Right ventricle myocardium superior (tissue), 1 donor: ENCODE data around the gene HABP2. TPM values are rescaled to one million over a fixed set of nuclear protein-coding genes. Genes with fewer than 3 reads are reported as not detected.

Experiments used
- ATAC-seq: fragments of 200-7000 bp; cut with Tn5 transposase; one replicate; pipeline ENCODE4 v1.9.1; 2020; ENCODE audit warnings: mild to moderate bottlenecking; ENCODE audit not compliant: poor library complexity
- DNase-seq: peaks from one replicate; pipeline ENCODE4 v3.0.0-alpha.2; 2020
- intact Hi-C: fragments of 100-400 bp; cut with DNase I; formaldehyde crosslinking; loops from one replicate; pipeline ENCODE4 v1.11.2; 2022
- total RNA-seq: library from RNA; stranded (reverse); fragmentation: NEBNext Ultra II Directional; extraction: Animal tissue kit (Norgen Biotek cat#: 25700); gene quantifications from one replicate; pipeline ENCODE4 v1.2.1, GENCODE V29; 2021
- donor health status: DM: no; HTN: yes; CAD: no; lungs with severe emphysema.

The HABP2 gene
- total RNA-seq, 1 donor from 2014 or later: 0.24 TPM

DNA sequence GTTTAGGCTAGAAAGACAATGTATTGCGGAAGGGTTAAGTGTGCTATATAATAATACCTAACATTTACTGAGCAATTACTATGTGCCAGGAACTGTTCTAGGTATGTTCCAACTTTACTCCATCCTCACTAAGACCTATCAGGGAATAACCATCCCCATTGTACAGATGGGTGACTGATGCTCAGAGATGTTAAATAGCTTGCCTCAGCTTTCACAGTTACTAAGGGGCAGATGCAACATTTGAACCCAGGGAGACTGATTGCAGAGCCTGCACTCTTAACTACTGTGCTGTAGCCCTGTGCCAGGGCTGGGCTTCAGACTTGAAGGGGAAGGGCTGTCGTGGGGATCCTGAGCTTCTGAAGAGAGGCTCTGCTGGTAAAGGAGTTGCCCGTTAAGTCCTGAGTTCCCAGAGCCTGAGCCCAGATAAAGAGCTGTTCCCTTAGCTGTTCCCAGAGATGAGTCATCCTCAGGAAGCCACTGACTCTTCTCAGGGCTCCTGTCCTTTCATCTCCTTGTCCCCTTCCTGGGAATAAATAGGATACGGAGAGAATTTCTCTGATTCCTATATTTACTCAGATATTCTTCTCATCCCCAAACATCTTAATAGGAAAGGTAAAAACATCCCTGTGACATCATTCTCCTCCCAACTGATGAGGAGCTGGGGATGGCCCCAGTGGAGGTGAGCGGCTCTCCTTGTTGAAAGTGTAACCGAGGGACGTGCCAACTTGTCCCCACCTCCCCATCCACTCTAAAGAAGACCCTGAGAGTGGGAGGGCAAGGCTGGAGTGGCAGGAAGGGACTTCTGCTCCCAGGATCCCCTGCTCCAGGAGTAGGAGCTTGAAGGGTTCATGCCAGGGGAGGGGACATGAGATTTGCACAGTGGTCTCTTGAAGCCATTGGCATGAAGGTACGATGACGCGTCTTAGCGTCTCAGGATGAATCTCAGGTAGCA, 28.0 kb upstream of the HABP2 start:
- intact Hi-C loops: no loop called here
- DNase-seq (no peak), ATAC-seq (no peak)

DNA sequence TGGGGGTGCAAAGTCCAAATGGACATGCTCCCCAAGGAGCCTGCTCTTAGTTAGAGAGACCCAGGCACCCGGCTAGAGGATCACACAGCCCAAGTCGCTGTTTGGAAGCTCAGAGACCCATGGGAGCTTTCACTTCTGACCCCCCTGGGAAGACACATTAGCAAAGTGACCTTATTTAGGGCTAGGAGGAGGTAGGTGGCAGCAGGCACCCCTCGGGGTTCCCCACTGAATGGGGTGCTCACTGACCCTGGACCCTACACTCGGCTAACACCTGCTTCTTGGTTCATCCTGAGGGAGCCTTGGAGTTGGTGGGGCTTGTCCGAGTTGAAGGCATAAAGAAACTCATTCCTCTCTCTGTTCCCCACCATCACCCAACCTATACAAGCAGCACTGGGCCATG, 27.1 kb upstream of the HABP2 start:
- no peak for ATAC-seq
- intact Hi-C loops: no loop called here

DNA sequence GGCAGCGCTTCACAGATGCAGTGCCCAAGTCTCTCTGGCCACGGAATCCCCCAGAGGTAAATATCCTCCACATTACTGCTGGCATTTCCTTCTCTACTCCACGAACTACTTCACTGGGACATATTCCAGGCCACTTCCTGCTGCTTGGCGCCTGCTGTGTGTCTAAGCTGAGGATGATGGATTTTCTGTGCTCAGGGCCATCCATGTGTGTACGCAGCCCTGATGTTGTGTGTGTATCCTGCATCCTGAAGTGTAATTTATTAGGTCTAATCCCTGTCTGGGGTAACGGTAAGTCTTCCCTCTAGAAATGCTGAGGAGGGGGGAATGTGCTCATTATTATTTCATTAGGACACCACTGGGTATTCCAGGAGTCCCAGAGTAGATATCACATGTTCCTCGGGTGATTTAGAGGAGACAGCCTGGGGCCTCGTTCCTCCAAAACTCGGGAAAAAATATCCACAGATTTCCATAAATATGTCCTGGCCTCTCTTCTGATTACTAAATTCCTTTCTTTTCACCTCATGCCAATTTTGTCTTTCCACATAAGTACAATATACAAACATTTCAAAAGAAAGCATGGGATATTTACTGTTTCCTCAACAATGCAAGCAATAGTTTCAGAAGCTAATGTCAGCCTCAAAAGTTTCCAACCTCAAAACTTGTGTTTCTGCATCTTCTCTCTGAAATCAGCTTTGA, 25.5 kb upstream of the HABP2 start:
- no peak for DNase-seq
- ATAC-seq: no peak
- intact Hi-C loops: no loop called here

More for the DNA sequence above, 27.1 kb upstream of the HABP2 start:
- DNase-seq: no peak

DNA sequence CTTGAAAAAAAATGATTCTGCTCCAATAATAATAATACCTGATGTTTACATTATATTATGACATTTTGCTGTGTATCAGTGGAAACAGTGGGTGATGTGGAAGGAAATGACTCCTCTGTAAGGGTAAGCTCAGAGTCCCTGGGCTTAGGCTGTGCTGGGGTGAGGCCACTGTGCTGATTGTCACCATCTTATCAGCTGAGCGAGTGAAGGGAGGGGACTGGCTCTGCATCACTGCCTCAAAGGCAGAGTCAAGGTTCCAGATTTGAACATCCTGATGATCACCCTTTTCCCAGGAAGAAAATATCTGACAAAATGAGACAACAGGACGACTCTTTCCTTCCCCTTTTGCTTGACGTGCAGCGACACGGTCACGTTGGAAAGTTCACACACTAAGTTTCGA, 24.0 kb upstream of the HABP2 start:
- intact Hi-C loops: no loop called here
- DNase-seq (no peak), ATAC-seq (no peak)

DNA sequence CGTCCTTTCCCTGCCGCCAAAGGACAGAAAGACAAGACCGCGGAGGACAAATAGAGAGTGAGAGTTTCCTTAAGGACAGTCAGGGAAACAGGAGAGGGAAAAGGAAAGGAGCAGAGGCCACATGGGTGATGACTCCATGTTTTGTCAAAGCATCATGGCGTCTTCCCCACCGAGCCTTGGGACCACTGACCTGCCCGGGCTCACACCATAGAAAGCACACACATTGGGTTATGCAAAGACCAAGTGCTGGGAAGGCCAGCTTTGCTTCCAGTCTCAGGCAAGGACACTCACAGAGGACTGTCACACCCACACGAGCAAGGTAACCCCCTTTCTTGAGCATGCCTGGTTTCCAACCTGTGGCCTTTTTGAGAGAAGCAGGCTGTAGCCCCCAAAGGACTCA, 23.3 kb upstream of the HABP2 start:
- ATAC-seq: no peak
- intact Hi-C loops: no loop called here

DNA sequence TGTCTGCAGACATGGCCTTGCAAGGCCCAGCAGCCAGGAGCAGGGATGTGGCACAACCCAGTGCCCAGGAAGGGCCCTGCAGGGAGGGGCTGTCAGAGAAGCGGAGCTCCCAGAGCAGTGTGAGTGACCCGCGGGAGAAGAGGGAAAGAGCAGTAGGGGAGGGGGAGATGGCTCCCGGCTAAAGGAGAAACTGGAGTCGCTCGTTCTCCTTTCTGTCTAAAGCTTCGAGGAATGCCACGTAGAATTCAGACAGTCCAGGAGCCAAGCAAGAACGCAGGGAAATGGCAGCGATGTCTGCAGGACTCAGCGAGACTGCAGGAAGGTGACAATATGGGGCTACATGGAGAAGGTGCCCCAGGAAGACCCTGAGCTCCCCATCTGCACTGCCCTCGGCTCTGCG, 22.4 kb upstream of the HABP2 start:
- ATAC-seq (no peak), DNase-seq (no peak)
- intact Hi-C loops: no loop called here

More for the DNA sequence above, 23.3 kb upstream of the HABP2 start:
- DNase-seq: no peak

DNA sequence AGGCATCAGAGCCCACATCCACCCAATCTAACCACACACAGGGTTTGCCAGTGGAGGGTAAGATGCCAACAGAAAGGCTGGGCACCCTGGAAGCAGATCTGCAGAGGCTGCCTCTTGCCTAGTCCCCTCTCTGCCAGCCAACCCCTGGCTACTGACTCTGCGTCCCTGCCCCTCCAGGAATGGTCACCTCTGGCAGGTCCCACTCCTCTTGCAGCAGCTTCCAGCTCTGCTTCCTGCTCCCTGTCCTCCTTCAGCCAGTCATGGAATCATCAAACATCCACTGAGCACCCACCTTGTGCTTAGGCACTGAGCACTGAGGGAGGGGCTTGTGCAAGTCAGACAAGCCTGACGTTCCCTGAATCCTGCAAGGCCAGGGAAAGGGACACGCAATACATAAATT, 20.1 kb upstream of the HABP2 start:
- intact Hi-C loops: no loop called here
- DNase-seq (no peak), ATAC-seq (no peak)

DNA sequence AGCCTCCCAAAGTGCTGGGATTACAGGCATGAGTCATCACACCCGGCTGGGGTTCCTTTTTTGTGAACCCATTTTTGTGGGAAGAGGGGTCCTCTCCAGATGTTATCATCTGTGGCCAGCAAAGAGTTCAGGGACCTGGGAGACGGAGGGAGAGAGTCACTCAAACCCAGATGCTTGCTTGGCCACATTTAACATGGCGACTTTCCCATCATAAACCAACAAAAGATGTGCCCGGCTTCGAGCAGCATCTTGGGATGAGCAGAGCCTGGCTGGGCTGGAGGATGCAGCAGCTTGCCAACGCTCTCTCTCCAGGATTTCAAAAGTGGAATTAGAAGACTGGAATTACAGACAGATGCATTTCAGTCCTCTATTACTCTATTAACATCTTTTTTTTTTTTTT, 19.1 kb upstream of the HABP2 start:
- DNase-seq: no peak
- intact Hi-C loops: no loop called here

DNA sequence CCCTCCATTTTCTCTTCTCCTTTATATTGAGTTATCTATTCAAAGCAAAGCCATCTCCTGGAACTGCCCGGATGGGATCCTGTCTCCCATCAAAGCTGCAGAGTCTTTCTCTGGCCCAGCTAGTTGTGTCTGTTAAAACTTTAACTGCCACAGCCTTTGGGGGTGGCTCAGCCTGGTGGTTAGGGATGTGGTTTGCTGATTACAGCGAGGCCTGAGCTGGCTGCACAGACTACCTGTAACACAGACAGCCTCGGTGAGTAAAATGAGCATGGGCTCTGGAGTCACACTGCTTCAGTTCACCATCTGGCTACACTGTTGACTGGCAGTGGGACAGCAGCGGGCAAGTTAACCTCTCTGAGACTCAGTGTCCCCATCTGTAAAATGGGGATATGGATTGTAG, 18.4 kb upstream of the HABP2 start:
- ATAC-seq: no peak
- intact Hi-C loops: no loop called here
- DNase-seq: no peak

More for the DNA sequence above, 19.1 kb upstream of the HABP2 start:
- no peak for ATAC-seq

DNA sequence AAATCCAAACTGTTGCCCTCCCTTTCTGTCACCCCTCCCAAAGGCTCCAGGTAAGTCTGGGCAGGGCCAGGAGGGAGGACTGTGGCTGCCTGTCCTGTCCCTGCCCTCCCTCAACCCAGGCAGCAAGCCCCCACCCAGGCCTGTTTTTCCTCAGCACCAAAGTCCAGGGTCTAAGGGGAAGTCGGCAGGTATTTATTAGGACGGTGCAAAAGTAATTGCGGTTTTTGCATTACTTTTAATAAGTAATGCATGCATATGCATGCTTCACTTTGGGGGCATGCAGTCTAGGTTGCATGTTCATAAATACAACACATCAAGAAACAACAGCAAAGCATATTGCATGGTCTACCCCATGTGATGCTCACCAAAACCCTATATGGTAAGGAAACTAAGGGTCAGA, 15.2 kb upstream of the HABP2 start:
- ATAC-seq (no peak), DNase-seq (no peak)
- intact Hi-C loops: no loop called here

DNA sequence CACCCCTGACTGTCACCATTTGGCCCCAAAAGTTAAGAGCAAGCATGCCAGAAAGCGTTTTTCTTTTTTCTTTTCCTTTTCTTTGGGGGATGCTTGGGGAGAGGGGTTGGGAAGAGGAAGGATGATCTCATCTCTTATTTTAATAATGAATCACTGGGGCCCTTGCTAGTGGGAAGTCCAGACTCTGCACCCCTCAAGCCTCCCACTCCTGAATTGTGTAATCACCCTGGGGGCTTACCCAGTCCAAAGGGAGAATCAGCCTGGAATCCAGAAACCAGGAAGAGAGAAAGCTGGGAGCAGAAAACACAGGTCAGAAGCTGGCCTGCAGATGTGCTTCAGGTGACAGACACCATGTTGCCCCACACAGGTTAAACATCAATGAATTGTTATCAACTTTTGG, 14.7 kb upstream of the HABP2 start:
- no peak for DNase-seq
- intact Hi-C loops: no loop called here
- no peak for ATAC-seq

DNA sequence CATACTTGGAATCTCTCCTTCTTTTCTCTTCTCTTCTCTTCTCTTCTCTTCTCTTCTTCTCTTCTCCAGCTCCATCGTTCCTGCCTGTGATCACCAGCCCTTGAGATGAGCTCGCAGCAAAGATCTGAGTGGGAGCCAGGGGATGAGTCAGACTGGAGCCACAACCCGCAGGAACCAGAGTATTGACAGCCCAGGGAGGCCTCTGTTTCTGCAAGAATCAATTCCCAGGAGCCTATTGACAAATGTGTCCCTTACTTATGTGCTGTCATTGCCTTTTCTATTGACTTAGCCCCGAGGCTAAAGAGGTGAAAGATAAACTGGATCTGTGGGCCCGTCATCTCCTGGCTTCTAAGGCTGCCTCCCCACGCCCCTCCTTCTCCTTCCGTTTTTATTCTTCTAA, 13.1 kb upstream of the HABP2 start:
- ATAC-seq (no peak), DNase-seq (no peak)
- intact Hi-C loops: no loop called here

DNA sequence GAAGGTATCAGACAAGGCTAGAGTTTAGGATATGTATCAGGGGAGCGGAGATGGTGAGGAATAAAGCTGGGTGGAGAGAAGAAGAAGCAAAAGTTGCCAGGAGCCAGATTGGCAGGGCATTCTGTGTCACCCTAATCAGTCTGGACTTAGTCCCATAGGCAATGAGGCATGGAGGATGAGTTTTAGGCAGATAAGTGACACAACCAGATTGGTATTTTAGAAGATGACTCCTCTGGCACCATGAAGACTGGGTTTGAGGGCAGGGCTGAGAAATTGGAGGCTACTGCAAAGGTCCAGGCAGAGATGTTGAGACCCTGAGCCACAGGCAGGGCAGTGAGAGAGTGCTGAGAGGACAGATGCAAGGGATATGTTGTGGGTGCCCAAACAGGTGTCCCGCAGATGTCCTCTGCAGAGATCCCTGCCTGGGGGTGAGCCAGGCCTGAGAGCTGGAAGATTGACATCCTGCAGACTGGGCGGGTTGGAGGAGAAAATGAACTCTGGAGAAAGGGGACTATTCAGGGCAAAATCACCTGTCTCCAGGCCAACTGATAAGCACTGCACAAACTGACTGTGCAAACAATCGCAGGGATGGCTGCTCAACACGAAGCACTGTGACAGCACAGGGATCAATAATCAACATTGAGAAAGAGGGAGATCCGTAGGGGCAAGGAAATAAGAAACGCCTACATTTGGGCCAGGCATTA, 11.9 kb upstream of the HABP2 start:
- ATAC-seq (peak; percentile 22), DNase-seq (no peak)
- intact Hi-C loops: no loop called here

DNA sequence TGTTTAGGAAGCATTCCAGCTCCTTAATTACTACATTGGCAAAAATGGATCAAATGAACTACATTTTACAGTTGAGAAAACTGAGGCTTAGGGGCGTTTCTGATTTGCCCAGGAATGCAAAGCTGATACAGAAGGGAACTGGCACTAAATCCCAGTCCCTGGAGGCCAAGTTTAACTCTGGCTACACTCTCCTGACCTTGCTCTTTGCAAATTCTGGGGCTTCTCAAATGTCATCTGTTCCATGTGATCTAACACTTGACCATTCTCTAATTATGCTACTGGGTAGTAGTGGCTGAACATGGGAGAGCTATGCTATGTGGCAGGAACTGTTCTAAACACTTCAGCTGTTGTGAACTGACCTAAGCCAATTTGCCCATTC, 11.3 kb upstream of the HABP2 start:
- ATAC-seq: peak; percentile 74
- intact Hi-C loops: no loop called here

DNA sequence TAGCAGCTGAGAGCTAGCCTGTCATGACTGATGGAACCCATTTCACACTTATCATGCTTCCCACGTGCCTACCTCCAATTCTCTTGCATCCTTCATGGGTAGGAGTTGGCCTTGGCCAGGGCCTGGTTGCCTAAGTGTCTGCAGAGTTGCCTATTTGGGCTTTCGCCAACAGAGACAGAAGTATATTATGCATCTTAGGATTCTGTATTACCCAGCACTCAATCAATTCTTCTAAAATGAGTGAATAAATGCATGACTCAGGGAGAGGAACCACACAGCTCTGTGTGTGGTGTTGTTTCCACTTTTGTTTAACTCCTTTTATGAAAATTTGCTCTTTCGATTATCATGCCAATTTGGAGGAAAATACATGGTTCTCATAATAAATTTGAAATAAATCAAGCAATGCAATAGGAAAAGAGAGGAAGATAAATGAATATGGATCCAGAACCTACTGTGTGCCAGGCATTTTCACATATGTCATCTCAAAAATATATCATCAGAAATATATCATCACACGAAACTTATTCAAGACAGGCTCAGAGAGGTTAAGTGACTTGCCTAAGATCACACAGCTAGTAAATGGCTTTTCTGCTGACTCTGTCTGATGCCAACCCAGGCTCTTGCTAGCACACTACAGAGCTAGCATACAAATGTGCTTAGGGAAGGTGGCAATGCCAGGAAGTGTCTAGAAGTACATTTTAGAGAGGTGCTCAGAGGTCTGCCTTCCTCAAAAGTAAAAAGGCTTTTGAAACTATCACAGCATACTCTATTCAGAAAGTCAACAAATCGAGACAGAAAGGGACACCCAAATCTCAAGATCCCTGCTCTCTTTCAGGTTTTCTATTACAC, 9.5 kb upstream of the HABP2 start:
- DNase-seq (no peak), ATAC-seq (no peak)
- intact Hi-C loops: no loop called here

More for the DNA sequence above, 11.3 kb upstream of the HABP2 start:
- no peak for DNase-seq

DNA sequence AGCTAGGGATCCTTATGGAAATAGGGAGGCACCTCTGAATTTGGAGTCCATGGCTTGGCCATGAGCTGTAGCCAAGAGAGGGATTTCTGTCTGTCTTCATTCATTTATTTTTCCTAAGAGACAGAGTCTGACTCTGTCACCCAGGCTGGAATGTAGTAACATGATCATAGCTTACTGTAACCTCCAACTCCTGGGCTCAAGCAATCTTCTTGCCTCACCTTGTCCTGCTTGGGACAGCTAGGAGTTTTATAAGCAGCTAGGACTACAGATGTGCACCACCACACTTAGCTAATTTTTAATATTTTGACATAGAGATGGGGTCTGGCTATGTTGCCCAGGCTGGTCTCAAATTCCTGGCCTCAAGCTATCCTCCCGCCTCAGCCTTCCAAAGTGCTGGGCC, 8.5 kb upstream of the HABP2 start:
- ATAC-seq (no peak), DNase-seq (no peak)
- intact Hi-C loops: no loop called here

DNA sequence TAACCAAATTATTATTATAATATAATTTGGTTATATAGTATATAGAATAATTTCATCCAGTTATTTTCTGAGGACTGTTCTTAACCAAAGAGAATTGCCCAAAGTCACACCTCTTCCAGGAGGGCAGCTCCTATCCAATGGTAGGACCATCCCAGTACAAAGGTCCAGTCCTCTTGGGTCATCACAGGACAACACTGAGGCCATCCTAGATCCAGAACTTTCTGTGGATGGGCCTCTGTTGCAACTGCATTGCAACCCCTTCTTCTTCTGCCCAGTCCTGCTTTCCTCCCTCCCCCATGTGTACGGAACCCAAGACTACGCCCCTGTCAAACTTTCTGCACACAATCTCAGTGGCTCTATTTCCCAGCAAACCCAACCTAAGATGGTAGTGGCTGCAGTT, 5.4 kb upstream of the HABP2 start:
- ATAC-seq: no peak
- DNase-seq: no peak
- intact Hi-C loops: no loop called here

DNA sequence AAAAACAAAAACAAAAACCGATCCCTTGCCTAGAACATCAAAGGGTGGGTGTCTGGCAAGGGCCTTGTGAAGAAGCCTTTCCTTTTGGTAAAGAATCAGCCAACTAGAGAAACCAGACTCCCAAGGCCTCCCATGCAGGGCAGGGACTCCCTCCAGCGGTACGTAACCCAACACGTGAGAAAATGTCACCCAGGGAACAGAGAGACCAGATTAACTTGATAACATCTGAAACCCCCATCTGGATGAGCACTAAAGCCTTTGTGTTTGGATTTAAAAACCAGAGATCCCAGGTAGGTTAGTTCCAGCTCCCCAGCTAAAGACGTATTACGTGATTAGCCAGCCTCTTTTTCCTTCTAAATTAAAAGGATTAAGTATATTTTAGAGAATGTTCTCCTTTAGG, 3.0 kb upstream of the HABP2 start:
- DNase-seq: no peak
- intact Hi-C loops: no loop called here
- no peak for ATAC-seq

DNA sequence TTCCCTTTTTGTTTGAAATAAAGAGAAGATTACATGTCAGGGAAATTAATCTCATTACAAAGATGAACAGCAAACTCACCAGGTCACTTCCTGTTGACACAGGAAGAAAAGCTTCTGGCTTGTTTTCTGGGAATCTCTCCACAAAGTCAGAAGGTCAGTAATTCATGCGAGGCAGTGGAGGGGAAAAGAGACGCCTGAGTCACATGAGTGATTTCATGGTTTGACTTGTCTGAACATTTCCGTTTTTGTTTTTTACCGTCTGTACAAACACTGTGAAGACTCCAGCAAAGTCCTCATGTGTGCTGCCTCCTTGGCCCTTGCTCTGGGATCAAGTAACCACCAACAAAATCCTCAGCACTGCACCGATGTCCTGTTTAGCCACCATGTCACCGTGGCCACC, 2.5 kb upstream of the HABP2 start:
- ATAC-seq: no peak
- intact Hi-C loops: no loop called here
- no peak for DNase-seq
